Measurements from ENCODE around the gene RPS4Y1. TPM values are rescaled to one million over a fixed set of nuclear protein-coding genes. Genes with fewer than 3 reads are reported as not detected.

RPS4Y1 gene
- polyA plus RNA-seq, 1 of the 3 experiments (the other 2 are of a cell fraction) = not detected

DNA sequence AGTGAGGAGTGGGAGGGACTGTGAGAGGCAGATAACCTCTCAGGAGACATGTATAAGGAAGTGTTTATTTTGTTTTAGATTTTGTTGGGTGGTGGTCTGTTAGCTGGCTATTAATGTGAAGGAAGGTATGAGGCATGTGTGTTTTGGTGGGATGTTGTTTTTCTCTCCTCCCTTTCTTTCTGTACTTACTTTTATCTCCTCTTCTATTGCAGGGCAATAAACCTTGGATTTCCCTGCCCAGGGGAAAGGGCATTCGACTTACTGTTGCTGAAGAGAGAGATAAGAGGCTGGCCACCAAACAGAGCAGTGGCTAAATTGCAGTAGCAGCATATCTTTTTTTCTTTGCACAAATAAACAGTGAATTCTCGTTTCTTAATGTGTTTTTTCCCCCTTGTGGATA lies 25.2 kb downstream of the RPS4Y1 start:
- Histone ChIP-seq H3K27ac (ENCODE audit: low read depth in 2 of 2, low read length in 1 of 2) (no peak overlapping the region), H3K27me3 (ENCODE audit: insufficient read depth) (no peaks in the 10 kb centered on the region), H3K9ac (no peak overlapping the region), H3K4me2 (no peak overlapping the region), H3K4me1 (ENCODE audit: control insufficient read depth in 1 of 2, insufficient read depth in 2 of 2, low read depth in 1 of 2, low read length in 1 of 2) (no peaks in the 10 kb centered on the region), H2AFZ (ENCODE audit: low read depth) (no peak overlapping the region), H3F3A (replicated peaks; ENCODE audit: insufficient read depth) (no peaks in the 10 kb centered on the region), H3K9me2 (no peaks in the 10 kb centered on the region), H3K79me2 (ENCODE audit: insufficient read depth) (no peaks in the 10 kb centered on the region), H3K36me3 (replicated peaks in 1 of 2; ENCODE audit: control insufficient read depth in 1 of 2, insufficient read depth in 2 of 2, low read length in 1 of 2) (no peaks in the 10 kb centered on the region), H4K20me1 (ENCODE audit: insufficient read depth) (no peaks in the 10 kb centered on the region), H3K9me3 (no peaks in the 10 kb centered on the region), H3K4me3 (ENCODE audit: low read depth in 2 of 2, low read length in 1 of 2) (no peak overlapping the region)
- ChIA-PET POLR2A (no interaction called here), CTCF (no interaction called here)
- TF ChIP-seq CHD2 (IDR thresholded peaks at IDR 0.05; ENCODE audit: low read length, partially characterized antibody) = no peak
- TF ChIP-seq FOXM1 (IDR thresholded peaks at IDR 0.05; ENCODE audit: low read depth) = no peak
- TF ChIP-seq, protein P1, sequence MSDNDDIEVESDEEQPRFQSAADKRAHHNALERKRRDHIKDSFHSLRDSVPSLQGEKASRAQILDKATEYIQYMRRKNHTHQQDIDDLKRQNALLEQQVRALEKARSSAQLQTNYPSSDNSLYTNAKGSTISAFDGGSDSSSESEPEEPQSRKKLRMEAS (IDR thresholded peaks at IDR 0.05; ENCODE audit: low read depth) = no peak
- TF ChIP-seq, protein P2, sequence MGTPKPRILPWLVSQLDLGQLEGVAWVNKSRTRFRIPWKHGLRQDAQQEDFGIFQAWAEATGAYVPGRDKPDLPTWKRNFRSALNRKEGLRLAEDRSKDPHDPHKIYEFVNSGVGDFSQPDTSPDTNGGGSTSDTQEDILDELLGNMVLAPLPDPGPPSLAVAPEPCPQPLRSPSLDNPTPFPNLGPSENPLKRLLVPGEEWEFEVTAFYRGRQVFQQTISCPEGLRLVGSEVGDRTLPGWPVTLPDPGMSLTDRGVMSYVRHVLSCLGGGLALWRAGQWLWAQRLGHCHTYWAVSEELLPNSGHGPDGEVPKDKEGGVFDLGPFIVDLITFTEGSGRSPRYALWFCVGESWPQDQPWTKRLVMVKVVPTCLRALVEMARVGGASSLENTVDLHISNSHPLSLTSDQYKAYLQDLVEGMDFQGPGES (IDR thresholded peaks at IDR 0.05; ENCODE audit: low read depth, low read length) = no peak
- TF ChIP-seq, protein P3, sequence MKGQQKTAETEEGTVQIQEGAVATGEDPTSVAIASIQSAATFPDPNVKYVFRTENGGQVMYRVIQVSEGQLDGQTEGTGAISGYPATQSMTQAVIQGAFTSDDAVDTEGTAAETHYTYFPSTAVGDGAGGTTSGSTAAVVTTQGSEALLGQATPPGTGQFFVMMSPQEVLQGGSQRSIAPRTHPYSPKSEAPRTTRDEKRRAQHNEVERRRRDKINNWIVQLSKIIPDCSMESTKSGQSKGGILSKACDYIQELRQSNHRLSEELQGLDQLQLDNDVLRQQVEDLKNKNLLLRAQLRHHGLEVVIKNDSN (IDR thresholded peaks at IDR 0.05; ENCODE audit: borderline replicate concordance, low read depth) = no peak
- no peak for TF ChIP-seq POLR2AphosphoS5 (IDR thresholded peaks at IDR 0.05; ENCODE audit: low read depth, low read length)
- TF ChIP-seq, protein P4, sequence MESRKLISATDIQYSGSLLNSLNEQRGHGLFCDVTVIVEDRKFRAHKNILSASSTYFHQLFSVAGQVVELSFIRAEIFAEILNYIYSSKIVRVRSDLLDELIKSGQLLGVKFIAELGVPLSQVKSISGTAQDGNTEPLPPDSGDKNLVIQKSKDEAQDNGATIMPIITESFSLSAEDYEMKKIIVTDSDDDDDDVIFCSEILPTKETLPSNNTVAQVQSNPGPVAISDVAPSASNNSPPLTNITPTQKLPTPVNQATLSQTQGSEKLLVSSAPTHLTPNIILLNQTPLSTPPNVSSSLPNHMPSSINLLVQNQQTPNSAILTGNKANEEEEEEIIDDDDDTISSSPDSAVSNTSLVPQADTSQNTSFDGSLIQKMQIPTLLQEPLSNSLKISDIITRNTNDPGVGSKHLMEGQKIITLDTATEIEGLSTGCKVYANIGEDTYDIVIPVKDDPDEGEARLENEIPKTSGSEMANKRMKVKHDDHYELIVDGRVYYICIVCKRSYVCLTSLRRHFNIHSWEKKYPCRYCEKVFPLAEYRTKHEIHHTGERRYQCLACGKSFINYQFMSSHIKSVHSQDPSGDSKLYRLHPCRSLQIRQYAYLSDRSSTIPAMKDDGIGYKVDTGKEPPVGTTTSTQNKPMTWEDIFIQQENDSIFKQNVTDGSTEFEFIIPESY (IDR thresholded peaks at IDR 0.05; ENCODE audit: borderline replicate concordance, low read depth) = no peak
- no peak for TF ChIP-seq SIN3A (IDR thresholded peaks at IDR 0.05; ENCODE audit: borderline replicate concordance, low read depth, low read length)
- TF ChIP-seq MEF2A (IDR thresholded peaks at IDR 0.05; ENCODE audit: borderline replicate concordance, low read depth) = no peak
- no peak for TF ChIP-seq GABPA (IDR thresholded peaks at IDR 0.05; ENCODE audit: low read depth)
- TF ChIP-seq, protein P5, sequence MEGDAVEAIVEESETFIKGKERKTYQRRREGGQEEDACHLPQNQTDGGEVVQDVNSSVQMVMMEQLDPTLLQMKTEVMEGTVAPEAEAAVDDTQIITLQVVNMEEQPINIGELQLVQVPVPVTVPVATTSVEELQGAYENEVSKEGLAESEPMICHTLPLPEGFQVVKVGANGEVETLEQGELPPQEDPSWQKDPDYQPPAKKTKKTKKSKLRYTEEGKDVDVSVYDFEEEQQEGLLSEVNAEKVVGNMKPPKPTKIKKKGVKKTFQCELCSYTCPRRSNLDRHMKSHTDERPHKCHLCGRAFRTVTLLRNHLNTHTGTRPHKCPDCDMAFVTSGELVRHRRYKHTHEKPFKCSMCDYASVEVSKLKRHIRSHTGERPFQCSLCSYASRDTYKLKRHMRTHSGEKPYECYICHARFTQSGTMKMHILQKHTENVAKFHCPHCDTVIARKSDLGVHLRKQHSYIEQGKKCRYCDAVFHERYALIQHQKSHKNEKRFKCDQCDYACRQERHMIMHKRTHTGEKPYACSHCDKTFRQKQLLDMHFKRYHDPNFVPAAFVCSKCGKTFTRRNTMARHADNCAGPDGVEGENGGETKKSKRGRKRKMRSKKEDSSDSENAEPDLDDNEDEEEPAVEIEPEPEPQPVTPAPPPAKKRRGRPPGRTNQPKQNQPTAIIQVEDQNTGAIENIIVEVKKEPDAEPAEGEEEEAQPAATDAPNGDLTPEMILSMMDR (IDR thresholded peaks at IDR 0.05) = no peak
- no peak for TF ChIP-seq EP300 (IDR thresholded peaks at IDR 0.05; ENCODE audit: borderline replicate concordance in 1 of 2, low read depth in 1 of 2, low read length in 1 of 2)
- TF ChIP-seq, protein P6, sequence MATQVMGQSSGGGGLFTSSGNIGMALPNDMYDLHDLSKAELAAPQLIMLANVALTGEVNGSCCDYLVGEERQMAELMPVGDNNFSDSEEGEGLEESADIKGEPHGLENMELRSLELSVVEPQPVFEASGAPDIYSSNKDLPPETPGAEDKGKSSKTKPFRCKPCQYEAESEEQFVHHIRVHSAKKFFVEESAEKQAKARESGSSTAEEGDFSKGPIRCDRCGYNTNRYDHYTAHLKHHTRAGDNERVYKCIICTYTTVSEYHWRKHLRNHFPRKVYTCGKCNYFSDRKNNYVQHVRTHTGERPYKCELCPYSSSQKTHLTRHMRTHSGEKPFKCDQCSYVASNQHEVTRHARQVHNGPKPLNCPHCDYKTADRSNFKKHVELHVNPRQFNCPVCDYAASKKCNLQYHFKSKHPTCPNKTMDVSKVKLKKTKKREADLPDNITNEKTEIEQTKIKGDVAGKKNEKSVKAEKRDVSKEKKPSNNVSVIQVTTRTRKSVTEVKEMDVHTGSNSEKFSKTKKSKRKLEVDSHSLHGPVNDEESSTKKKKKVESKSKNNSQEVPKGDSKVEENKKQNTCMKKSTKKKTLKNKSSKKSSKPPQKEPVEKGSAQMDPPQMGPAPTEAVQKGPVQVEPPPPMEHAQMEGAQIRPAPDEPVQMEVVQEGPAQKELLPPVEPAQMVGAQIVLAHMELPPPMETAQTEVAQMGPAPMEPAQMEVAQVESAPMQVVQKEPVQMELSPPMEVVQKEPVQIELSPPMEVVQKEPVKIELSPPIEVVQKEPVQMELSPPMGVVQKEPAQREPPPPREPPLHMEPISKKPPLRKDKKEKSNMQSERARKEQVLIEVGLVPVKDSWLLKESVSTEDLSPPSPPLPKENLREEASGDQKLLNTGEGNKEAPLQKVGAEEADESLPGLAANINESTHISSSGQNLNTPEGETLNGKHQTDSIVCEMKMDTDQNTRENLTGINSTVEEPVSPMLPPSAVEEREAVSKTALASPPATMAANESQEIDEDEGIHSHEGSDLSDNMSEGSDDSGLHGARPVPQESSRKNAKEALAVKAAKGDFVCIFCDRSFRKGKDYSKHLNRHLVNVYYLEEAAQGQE (IDR thresholded peaks at IDR 0.05; ENCODE audit: low read depth, low read length) = no peak
- no peak for TF ChIP-seq JUND (IDR thresholded peaks at IDR 0.05)
- no peak for DNase-seq
- no CpG with 5 or more reads among the region's 2 CpGs for WGBS (ENCODE audit: low lambda C conversion rate)
